ENCODE data around the gene WNT10A.

GRCh38 chr2:218927876-218928275, 47.2 kb downstream of the WNT10A start:
- TF ChIP-seq CTCF (IDR thresholded peaks at IDR 0.05; ENCODE audit: low read length) (no peak), EZH2 (IDR thresholded peaks at IDR 0.05; ENCODE audit: borderline replicate concordance, low read length) (no peak)
